Naive thymus-derived CD4-positive, alpha-beta T cell (primary cell): Measurements from ENCODE around the gene FAM20A. TPM values are rescaled to one million over a fixed set of nuclear protein-coding genes. Genes with fewer than 3 reads are reported as not detected.
A peak's percentile ranks its signal among the peaks of the same experiment; 100 is the strongest.

ENCODE experiments used
- ATAC-seq: fragments of 150-1000 bp; cut with Tn5 transposase; 2 replicates; pipeline ENCODE4 v1.10.0; 2021; ENCODE audit warnings: mild to moderate bottlenecking, moderate library complexity
- CTCF ChIA-PET: fragments of 350-600 bp; sonication (Branson Sonifier 250); formaldehyde crosslinking; loops from one replicate; lab custom pipeline; 2021; ENCODE audit warnings: antibody characterized with exemption; lab: Charles Lee
- POLR2A ChIA-PET: fragments of 350-600 bp; sonication (Branson Sonifier 250); formaldehyde crosslinking; loops from one replicate; lab custom pipeline; 2021; ENCODE audit warnings: antibody characterized with exemption, inconsistent platforms; lab: Charles Lee
- DNase-seq, 9 donors: peaks; one replicate each; pipeline versions ENCODE4 v3.0.0 to v3.0.0-alpha.2; 2020 to 2022; ENCODE audit warnings: mixed read lengths in 1 of 9
- H3K27ac ChIP-seq: one replicate; pipeline ENCODE4 v1.7.0; 2013; ENCODE audit warnings: mild to moderate bottlenecking, low read depth, low read length, moderate library complexity
- H3K27me3 ChIP-seq, 2 donors: one replicate each; pipeline ENCODE4 v1.7.0; 2013; ENCODE audit warnings: low read length in 2 of 2, mild to moderate bottlenecking in 2 of 2, moderate library complexity in 2 of 2; ENCODE audit not compliant: control insufficient read depth in 2 of 2, insufficient read depth in 2 of 2
- H3K36me3 ChIP-seq, 3 experiments: 1 replicate in 2 of 3; 2 replicates in 1 of 3; pipeline ENCODE4 v1.7.0; 2013; ENCODE audit warnings: low read length in 3 of 3, mild to moderate bottlenecking in 3 of 3, moderate library complexity in 1 of 3; ENCODE audit not compliant: insufficient read depth in 3 of 3, control insufficient read depth in 2 of 3
- H3K4me1 ChIP-seq, 2 donors: one replicate each; pipeline ENCODE4 v1.7.0; 2013; ENCODE audit warnings: low read length in 2 of 2, mild to moderate bottlenecking in 2 of 2, moderate library complexity in 1 of 2; ENCODE audit not compliant: control insufficient read depth in 2 of 2, insufficient read depth in 2 of 2
- H3K4me3 ChIP-seq: 2 replicates; pipeline ENCODE4 v1.7.0; 2013; ENCODE audit warnings: mild to moderate bottlenecking, low read length
- H3K9me3 ChIP-seq, 3 experiments: 1 replicate in 2 of 3; 2 replicates in 1 of 3; pipeline ENCODE4 v1.7.0; 2013; ENCODE audit warnings: low read length in 3 of 3; ENCODE audit not compliant: control insufficient read depth in 2 of 3
- H3K27ac Mint-ChIP-seq, 9 donors: one replicate each; pipeline ENCODE4 v1.8.0; 2020 to 2022; ENCODE audit warnings: mixed read lengths in 9 of 9, mild to moderate bottlenecking in 8 of 9, moderate library complexity in 5 of 9, inconsistent platforms in 2 of 9
- H3K27me3 Mint-ChIP-seq, 5 donors: one replicate each; pipeline ENCODE4 v1.8.0; 2021 to 2022; ENCODE audit warnings: mixed read lengths in 5 of 5, mild to moderate bottlenecking in 1 of 5
- H3K36me3 Mint-ChIP-seq, 5 donors: one replicate each; pipeline ENCODE4 v1.8.0; 2020 to 2022; ENCODE audit warnings: mixed read lengths in 5 of 5, mild to moderate bottlenecking in 3 of 5, inconsistent platforms in 1 of 5
- H3K4me1 Mint-ChIP-seq, 7 donors: one replicate each; pipeline ENCODE4 v1.8.0; 2020 to 2022; ENCODE audit warnings: mixed read lengths in 7 of 7, mild to moderate bottlenecking in 3 of 7, inconsistent platforms in 1 of 7
- H3K4me3 Mint-ChIP-seq, 10 donors: one replicate each; pipeline ENCODE4 v1.8.0; 2020 to 2022; ENCODE audit warnings: mild to moderate bottlenecking in 10 of 10, mixed read lengths in 10 of 10, moderate library complexity in 6 of 10, inconsistent platforms in 2 of 10
- H3K9me3 Mint-ChIP-seq, 11 donors: one replicate each; pipeline ENCODE4 v1.8.0; 2020 to 2022; ENCODE audit warnings: mixed read lengths in 11 of 11, mild to moderate bottlenecking in 4 of 11, inconsistent platforms in 1 of 11, moderate library complexity in 1 of 11
- intact Hi-C, 2 donors: fragments of 100-400 bp; cut with micrococcal nuclease; formaldehyde crosslinking; loops; one replicate each; pipeline ENCODE4 v1.15.1; 2023
- polyA plus RNA-seq, 2 donors: library from polyadenylated mRNA; unstranded; fragments of 300-500 nt; fragmentation: Illumina TruSeq; gene quantifications; one replicate each; pipeline ENCODE4 v1.2.3, GENCODE V29; 2021
- total RNA-seq, 6 experiments: library from RNA in 5 of 6; stranded (reverse) in 5 of 6; gene quantifications; 1 replicate in 5 of 6; 2 replicates in 1 of 6; pipeline ENCODE4 v1.2.3 and lab custom pipeline; 2021 to 2026

FAM20A gene
- total and polyA plus RNA-seq, 7 experiments from 2014 or later: 0.19 to 2.9 (median 0.42) TPM; not detected in 4

DNA sequence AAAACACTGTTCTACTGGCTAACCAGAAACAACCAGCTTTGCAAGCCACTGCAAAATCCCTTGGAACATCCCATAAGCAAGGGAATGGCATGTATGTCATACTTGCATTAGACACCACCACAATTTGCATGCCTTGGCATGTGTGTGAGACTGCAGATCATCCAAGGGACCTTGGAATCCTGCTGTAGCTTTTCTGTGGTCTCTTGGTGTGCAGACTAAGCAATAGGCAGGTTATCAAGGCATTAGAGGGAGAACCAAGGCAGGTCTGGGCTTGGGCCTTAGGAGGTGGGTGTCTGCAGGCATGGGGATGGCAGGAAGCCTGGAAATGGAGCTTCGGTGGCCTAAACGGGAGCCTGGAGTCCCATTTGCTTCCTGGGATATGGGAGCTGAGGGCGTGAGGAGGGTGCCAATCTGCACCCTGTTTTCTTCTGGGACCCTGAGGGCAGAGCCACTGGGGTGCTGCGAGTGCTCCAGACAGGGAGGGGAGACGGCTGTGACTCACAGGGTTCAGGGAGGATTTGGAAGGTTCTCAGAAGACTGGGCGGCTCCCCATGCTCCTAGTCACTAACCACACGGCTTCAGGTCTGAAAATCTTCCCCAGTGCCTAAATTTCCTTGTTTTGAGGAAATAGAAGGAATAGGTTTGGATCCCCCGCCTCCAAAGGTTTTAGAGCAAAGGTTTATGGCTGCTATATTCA lies 36.6 kb downstream of the FAM20A start:
- peaks cover 0 to 6% (median 0%) of the 10 kb centered on the region in 7 donors for H3K4me1 Mint-ChIP-seq
- H3K4me3 ChIP-seq: no peak overlapping the region
- ChIA-PET CTCF (no interaction called here), POLR2A (interaction anchor here (0.5 kb wide), 1 partner anchor 1745 kb away, joined by 3 read pairs; no protein-coding TSS in a partner anchor)
- no peak overlapping the region for H3K27ac Mint-ChIP-seq
- peaks cover 0 to 19% (median 8%) of the 10 kb centered on the region in 5 donors for H3K27me3 Mint-ChIP-seq
- H3K9me3 ChIP-seq: no peaks in the 10 kb centered on the region
- H3K4me1 ChIP-seq: no peaks in the 10 kb centered on the region
- no peaks in the 10 kb centered on the region for H3K27me3 ChIP-seq
- no peak for DNase-seq
- no peak for ATAC-seq
- H3K36me3 Mint-ChIP-seq: peaks cover 0 to 4% (median 0%) of the 10 kb centered on the region in 5 donors
- no peak overlapping the region for H3K27ac ChIP-seq
- intact Hi-C loops: no loop called here
- H3K4me3 Mint-ChIP-seq: no peak overlapping the region
- H3K9me3 Mint-ChIP-seq: no peaks in the 10 kb centered on the region
- no peaks in the 10 kb centered on the region for H3K36me3 ChIP-seq

DNA sequence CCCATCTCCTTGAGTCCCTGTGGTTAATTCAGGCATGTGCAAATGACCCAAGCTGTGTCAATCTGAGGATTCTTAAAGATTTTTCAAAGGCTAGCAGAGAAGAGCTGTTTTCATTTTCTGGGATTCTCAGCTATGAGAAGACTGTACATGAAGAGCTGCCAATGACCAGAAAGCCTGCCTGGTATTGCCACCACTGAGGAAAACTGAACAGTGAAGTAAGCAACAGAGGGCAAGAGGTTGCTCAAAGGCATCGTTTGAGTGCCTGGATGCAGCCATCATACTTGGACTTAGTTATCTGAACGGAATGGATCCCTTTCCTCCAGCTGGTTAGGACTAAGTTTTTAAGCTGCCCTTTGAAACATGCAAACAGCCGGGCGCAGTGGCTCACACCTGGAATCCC lies 38.4 kb downstream of the FAM20A start:
- Mint-ChIP-seq H3K9me3 (no peaks in the 10 kb centered on the region), H3K27ac (no peak overlapping the region), H3K36me3 (peaks cover 0 to 8% (median 0%) of the 10 kb centered on the region in 5 donors), H3K27me3 (peaks cover 0 to 18% (median 8%) of the 10 kb centered on the region in 5 donors), H3K4me3 (no peak overlapping the region), H3K4me1 (peaks cover 0 to 3% (median 0%) of the 10 kb centered on the region in 7 donors)
- ChIA-PET POLR2A (no interaction called here), CTCF (no interaction called here)
- Histone ChIP-seq H3K9me3 (no peaks in the 10 kb centered on the region), H3K36me3 (no peaks in the 10 kb centered on the region), H3K27ac (no peak overlapping the region), H3K4me1 (no peaks in the 10 kb centered on the region), H3K4me3 (no peak overlapping the region), H3K27me3 (no peaks in the 10 kb centered on the region)
- DNase-seq (no peak), ATAC-seq (no peak)
- intact Hi-C loops: no loop called here

GRCh38 chr17:68560966-68561720 lies 40.0 kb downstream of the FAM20A start:
- intact Hi-C loops: no loop called here
- CTCF ChIA-PET: no interaction called here

GRCh38 chr17:68559316-68559715 lies 41.9 kb downstream of the FAM20A start:
- Mint-ChIP-seq H3K4me1 (no peaks in the 10 kb centered on the region), H3K27me3 (peaks cover 0 to 4% (median 0%) of the 10 kb centered on the region in 5 donors), H3K36me3 (peaks cover 0 to 23% (median 12%) of the 10 kb centered on the region in 5 donors), H3K4me3 (no peak overlapping the region), H3K27ac (no peak overlapping the region), H3K9me3 (peaks cover 0 to 10% (median 0%) of the 10 kb centered on the region in 11 donors)
- Histone ChIP-seq H3K27ac (no peak overlapping the region), H3K27me3 (no peaks in the 10 kb centered on the region), H3K4me3 (no peak overlapping the region), H3K36me3 (no peaks in the 10 kb centered on the region), H3K4me1 (no peaks in the 10 kb centered on the region), H3K9me3 (no peaks in the 10 kb centered on the region)
- intact Hi-C loops: no loop called here
- ChIA-PET POLR2A (no interaction called here), CTCF (no interaction called here)
- no peak for DNase-seq
- no peak for ATAC-seq

More at GRCh38 chr17:68560966-68561720, 40.0 kb downstream of the FAM20A start:
- POLR2A ChIA-PET: no interaction called here
- Histone ChIP-seq H3K36me3 (no peaks in the 10 kb centered on the region), H3K4me3 (no peak overlapping the region), H3K27ac (no peak overlapping the region), H3K4me1 (no peaks in the 10 kb centered on the region), H3K9me3 (no peaks in the 10 kb centered on the region), H3K27me3 (no peaks in the 10 kb centered on the region)
- Mint-ChIP-seq H3K9me3 (peaks cover 0 to 5% (median 0%) of the 10 kb centered on the region in 11 donors), H3K36me3 (peaks cover 0 to 14% (median 4%) of the 10 kb centered on the region in 5 donors), H3K27me3 (peaks cover 0 to 14% (median 8%) of the 10 kb centered on the region in 5 donors), H3K4me3 (no peak overlapping the region), H3K27ac (no peak overlapping the region), H3K4me1 (peaks cover 0 to 3% (median 0%) of the 10 kb centered on the region in 7 donors)
- no peak for ATAC-seq
- DNase-seq: no peak

- intact Hi-C loops: no loop called here
Observed at GRCh38 chr17:68556551-68556950, 44.6 kb downstream of the FAM20A start.

GRCh38 chr17:68544111-68544915 lies 56.9 kb downstream of the FAM20A start:
- H3K27me3 Mint-ChIP-seq: no peaks in the 10 kb centered on the region
- DNase-seq (no peak), ATAC-seq (no peak)
- peaks cover 0 to 8% (median 0%) of the 10 kb centered on the region in 11 donors for H3K9me3 Mint-ChIP-seq
- Histone ChIP-seq H3K4me1 (no peaks in the 10 kb centered on the region), H3K4me3 (no peak overlapping the region), H3K36me3 (peaks cover 0 to 6% (median 0%) of the 10 kb centered on the region in 3 experiments), H3K27me3 (no peaks in the 10 kb centered on the region), H3K9me3 (no peaks in the 10 kb centered on the region), H3K27ac (no peak overlapping the region)
- peaks cover 0 to 5% (median 3%) of the 10 kb centered on the region in 7 donors for H3K4me1 Mint-ChIP-seq
- no peak overlapping the region for H3K27ac Mint-ChIP-seq
- CTCF ChIA-PET: no interaction called here
- intact Hi-C loops: no loop called here
- POLR2A ChIA-PET: no interaction called here
- peaks cover 0 to 19% (median 13%) of the 10 kb centered on the region in 5 donors for H3K36me3 Mint-ChIP-seq
- H3K4me3 Mint-ChIP-seq: no peak overlapping the region

More at GRCh38 chr17:68556551-68556950, 44.6 kb downstream of the FAM20A start:
- peaks cover 0 to 19% (median 12%) of the 10 kb centered on the region in 5 donors for H3K36me3 Mint-ChIP-seq
- H3K4me1 Mint-ChIP-seq: no peaks in the 10 kb centered on the region
- DNase-seq (no peak), ATAC-seq (no peak)
- POLR2A ChIA-PET: no interaction called here
- no peak overlapping the region for H3K4me3 Mint-ChIP-seq
- peaks cover 0 to 1% (median 0%) of the 10 kb centered on the region in 5 donors for H3K27me3 Mint-ChIP-seq
- no peak overlapping the region for H3K4me3 ChIP-seq
- H3K4me1 ChIP-seq: no peaks in the 10 kb centered on the region
- no peaks in the 10 kb centered on the region for H3K27me3 ChIP-seq
- no peaks in the 10 kb centered on the region for H3K9me3 ChIP-seq
- H3K27ac Mint-ChIP-seq: peak overlapping the region in 1 of 9 donors; percentile 40
- peaks cover 0 to 10% (median 0%) of the 10 kb centered on the region in 11 donors for H3K9me3 Mint-ChIP-seq
- H3K27ac ChIP-seq: no peak overlapping the region
- H3K36me3 ChIP-seq: no peaks in the 10 kb centered on the region
- CTCF ChIA-PET: no interaction called here
